HG03378 (cell line): Measurements from ENCODE around the gene METRN.

Source experiments
- ATAC-seq: cut with Tn5 transposase; IDR thresholded peaks from one replicate; pipeline ENCODE4 v1.9.1; 2021; ENCODE audit warnings: mild to moderate bottlenecking, moderate library complexity; ENCODE audit not compliant: unreplicated experiment

Gene METRN

GRCh38 chr16:721765-722540, 7.0 kb downstream of the METRN start:
- ATAC-seq: no peak

- no peak for ATAC-seq
These were observed 8.1 kb downstream of the METRN start for GRCh38 chr16:722835-723633.

- no peak for ATAC-seq
These were observed 8.8 kb downstream of the METRN start for GRCh38 chr16:723695-724094.

GRCh38 chr16:724188-725040, 9.5 kb downstream of the METRN start:
- ATAC-seq: no peak

DNA sequence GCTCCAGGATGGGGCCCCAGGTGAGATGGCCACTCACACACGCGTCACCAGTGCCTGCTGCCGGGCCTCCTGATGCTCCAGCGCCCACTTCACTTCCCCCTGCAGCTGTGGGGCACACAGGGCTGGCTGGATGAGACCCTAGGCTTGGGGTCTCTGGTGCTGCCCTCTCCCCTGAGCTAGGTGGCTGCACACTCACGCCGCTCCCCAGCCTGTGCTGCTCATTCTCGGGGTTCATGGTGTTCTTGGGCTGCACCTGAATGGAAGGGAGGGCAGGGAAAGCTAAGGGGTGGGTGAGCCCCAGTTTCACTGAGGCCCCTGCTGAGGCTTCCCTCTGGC, 10.1 kb downstream of the METRN start:
- no peak for ATAC-seq

GRCh38 chr16:725463-726187, 10.7 kb downstream of the METRN start:
- ATAC-seq: no peak

DNA sequence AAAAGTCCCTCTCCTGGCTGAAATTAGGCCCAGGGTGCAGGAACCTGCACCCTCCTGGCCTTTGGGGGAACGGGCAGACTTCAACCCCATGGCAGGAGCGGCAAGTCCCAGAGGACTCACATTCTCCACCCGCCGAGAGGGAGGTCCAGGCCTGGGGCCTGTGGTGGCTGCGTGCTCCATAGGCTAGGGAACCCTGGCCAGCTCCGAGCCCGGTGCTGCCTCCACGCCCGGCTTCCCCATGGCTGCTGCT, 11.2 kb downstream of the METRN start:
- ATAC-seq: no peak

- no peak for ATAC-seq
These were observed 11.7 kb downstream of the METRN start, which contains the start of the genes CCDC78 and HAGHL for GRCh38 chr16:726438-727290. CCDC78 (minus strand) TSS chr16:726443; CDS start chr16:726367, 76 bp downstream. HAGHL (plus strand) TSS chr16:727106; CDS start chr16:727510, 404 bp downstream.

DNA sequence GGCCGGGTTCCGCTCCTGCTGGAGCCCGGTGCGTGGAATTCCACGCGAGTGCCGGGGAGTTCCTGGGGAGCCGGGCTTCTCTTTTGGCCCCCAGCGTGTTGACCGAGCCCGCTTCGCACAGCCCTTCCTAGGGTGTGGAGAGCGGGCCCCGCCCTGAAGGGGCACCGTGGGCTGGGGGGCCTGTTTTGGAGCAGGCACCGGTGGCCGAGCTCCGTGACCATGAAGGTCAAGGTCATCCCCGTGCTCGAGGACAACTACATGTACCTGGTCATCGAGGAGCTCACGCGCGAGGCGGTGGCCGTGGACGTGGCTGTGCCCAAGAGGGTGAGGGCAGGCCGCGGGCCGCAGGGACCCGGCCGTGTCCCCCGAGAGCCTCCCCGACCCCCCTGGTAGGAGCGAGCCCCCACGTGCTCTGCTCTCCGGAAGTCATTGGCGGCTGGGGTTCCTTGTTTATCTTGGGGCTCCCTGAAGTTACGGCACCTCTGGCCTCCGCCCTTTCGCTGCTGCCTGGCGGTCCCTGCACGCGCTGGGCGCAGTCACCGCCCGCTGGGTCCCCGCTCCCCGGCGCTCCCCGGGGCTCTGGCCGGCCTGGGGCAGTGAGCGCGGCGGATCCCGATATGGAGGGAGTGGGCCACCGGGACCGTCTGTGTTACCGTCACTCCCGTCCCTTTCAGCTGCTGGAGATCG, 12.5 kb downstream of the METRN start:
- no peak for ATAC-seq

GRCh38 chr16:728131-728889, 13.4 kb downstream of the METRN start:
- no peak for ATAC-seq

DNA sequence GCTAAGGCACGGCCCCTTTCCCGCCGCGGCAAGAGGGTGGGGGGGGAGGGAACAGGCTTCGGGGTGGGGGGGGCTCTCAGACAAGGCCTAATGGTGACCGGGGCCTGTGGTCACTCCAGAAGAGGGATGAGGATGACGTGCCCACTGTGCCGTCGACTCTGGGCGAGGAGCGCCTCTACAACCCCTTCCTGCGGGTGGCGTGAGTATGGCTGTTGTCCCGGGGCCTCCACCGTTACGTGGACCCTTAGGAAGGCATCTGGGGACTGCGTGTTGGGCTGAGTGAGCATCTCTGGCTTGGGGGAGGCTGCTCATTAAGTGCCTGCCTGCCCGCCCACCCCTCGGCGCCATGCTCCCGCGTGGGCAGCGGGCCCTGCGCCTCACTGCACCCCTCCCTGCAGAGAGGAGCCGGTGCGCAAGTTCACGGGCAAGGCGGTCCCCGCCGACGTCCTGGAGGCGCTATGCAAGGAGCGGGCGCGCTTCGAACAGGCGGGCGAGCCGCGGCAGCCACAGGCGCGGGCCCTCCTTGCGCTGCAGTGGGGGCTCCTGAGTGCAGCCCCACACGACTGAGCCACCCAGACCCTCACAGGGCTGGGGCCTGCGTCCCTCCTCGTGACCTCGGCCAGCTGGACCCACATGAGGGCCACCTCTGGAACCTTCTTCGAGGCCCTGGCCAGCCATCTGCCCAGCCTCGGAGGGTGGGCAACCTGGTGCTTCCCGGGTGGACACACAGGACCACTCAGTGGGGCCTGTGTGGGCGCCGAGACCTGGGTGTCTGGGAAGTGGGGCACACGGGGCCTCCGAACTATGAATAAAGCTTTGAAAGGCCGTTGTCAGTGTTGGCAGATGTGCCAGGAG, 14.2 kb downstream of the METRN start:
- no peak for ATAC-seq

GRCh38 chr16:729768-730665, 15.1 kb downstream of the METRN start:
- no peak for ATAC-seq

- no peak for ATAC-seq
These were observed 16.0 kb downstream of the METRN start for GRCh38 chr16:730666-731509.

GRCh38 chr16:732332-732731, 17.4 kb downstream of the METRN start:
- ATAC-seq: no peak

GRCh38 chr16:732936-733335, 18.0 kb downstream of the METRN start:
- ATAC-seq: no peak
